Measurements from ENCODE around the gene WDR5B. TPM values are rescaled to one million over a fixed set of nuclear protein-coding genes. Genes with fewer than 3 reads are reported as not detected.
A peak's percentile ranks its signal among the peaks of the same experiment; 100 is the strongest.

WDR5B gene
- total RNA-seq, 1 experiment from 2014 or later, result 4.4 TPM

- H3K4me1 Mint-ChIP-seq (ENCODE audit: low read depth, unreplicated experiment), result peaks cover 12% of the 10 kb centered on the region
- peak overlapping the region; percentile 94 for H3K27ac Mint-ChIP-seq (ENCODE audit: unreplicated experiment)
- intact Hi-C loops (cut with micrococcal nuclease; ENCODE audit: unreplicated experiment), result loop anchor here (1.0 to 2.0 kb wide), 3 partner anchors 24 to 34 kb away; partner anchors contain the start of gene MIX23
- Histone ChIP-seq H3K9me3 (no peaks in the 10 kb centered on the region), H3K36me3 (ENCODE audit: control insufficient read depth, insufficient read depth, low read length) (no peaks in the 10 kb centered on the region; the same call in 1 of the 2 replicates), H3K4me1 (no peaks in the 10 kb centered on the region; the same call in 1 of the 2 replicates), H3K4me3 (ENCODE audit: low read depth, low read length) (peak overlapping the region; percentile 71), H3K27me3 (replicated peaks; ENCODE audit: control insufficient read depth, insufficient read depth, low read length) (no peaks in the 10 kb centered on the region)
- no peaks in the 10 kb centered on the region for H3K27me3 Mint-ChIP-seq (ENCODE audit: insufficient read depth, unreplicated experiment)
- peak overlapping the region; percentile 96 for H3K4me3 Mint-ChIP-seq (ENCODE audit: unreplicated experiment)
- POLR2A ChIA-PET, result interaction anchor here (1.0 to 1.9 kb wide), 2 partner anchors 34 to 96 kb away, joined by 8 to 19 read pairs; partner anchors contain the start of genes FAM162A and MIX23
- H3K36me3 Mint-ChIP-seq (ENCODE audit: insufficient read depth, unreplicated experiment), result peaks cover 43% of the 10 kb centered on the region
- BruUV-seq (replicated peaks), result no TSS peak
- CTCF ChIA-PET, result interaction anchor here (1.3 to 1.9 kb wide), 4 partner anchors 24 to 111 kb away, joined by 4 to 8 read pairs (median 5); partner anchors contain the start of genes FAM162A and MIX23
- TF ChIP-seq, protein P1, sequence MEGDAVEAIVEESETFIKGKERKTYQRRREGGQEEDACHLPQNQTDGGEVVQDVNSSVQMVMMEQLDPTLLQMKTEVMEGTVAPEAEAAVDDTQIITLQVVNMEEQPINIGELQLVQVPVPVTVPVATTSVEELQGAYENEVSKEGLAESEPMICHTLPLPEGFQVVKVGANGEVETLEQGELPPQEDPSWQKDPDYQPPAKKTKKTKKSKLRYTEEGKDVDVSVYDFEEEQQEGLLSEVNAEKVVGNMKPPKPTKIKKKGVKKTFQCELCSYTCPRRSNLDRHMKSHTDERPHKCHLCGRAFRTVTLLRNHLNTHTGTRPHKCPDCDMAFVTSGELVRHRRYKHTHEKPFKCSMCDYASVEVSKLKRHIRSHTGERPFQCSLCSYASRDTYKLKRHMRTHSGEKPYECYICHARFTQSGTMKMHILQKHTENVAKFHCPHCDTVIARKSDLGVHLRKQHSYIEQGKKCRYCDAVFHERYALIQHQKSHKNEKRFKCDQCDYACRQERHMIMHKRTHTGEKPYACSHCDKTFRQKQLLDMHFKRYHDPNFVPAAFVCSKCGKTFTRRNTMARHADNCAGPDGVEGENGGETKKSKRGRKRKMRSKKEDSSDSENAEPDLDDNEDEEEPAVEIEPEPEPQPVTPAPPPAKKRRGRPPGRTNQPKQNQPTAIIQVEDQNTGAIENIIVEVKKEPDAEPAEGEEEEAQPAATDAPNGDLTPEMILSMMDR (IDR thresholded peaks at IDR 0.05; ENCODE audit: insufficient read depth in 1 of 2, low read depth in 1 of 2, low read length in 1 of 2, severe bottlenecking in 1 of 2, unreplicated experiment in 1 of 2), result no peak
- no peaks in the 10 kb centered on the region for H3K9me3 Mint-ChIP-seq (ENCODE audit: unreplicated experiment)
- DNase-seq, result no peak
Measured at GRCh38 chr3:122416966-122417365, 1.1 kb upstream of the WDR5B start.

GRCh38 chr3:122415104-122415744, 638 bp downstream of the WDR5B start:
- POLR2A ChIA-PET, result interaction anchor here (0.5 to 1.9 kb wide), 3 partner anchors 26 to 572 kb away, joined by 3 to 19 read pairs (median 3); partner anchors contain the start of genes FAM162A and MIX23
- H3K9me3 Mint-ChIP-seq (ENCODE audit: unreplicated experiment), result no peaks in the 10 kb centered on the region
- no peaks in the 10 kb centered on the region for H3K27me3 Mint-ChIP-seq (ENCODE audit: insufficient read depth, unreplicated experiment)
- CTCF ChIA-PET, result interaction anchor here (0.7 to 1.9 kb wide), 4 partner anchors 21 to 264 kb away, joined by 3 to 8 read pairs (median 3); partner anchors contain the start of gene FAM162A
- peak overlapping the region; percentile 71 for H3K4me3 ChIP-seq (ENCODE audit: low read depth, low read length)
- H3K4me1 Mint-ChIP-seq (ENCODE audit: low read depth, unreplicated experiment), result peaks cover 12% of the 10 kb centered on the region
- peak; percentile 51 to 53 for DNase-seq
- H3K27me3 ChIP-seq (replicated peaks; ENCODE audit: control insufficient read depth, insufficient read depth, low read length), result no peaks in the 10 kb centered on the region
- H3K36me3 ChIP-seq (ENCODE audit: control insufficient read depth, insufficient read depth, low read length), result no peaks in the 10 kb centered on the region; the same call in 1 of the 2 replicates
- H3K27ac Mint-ChIP-seq (ENCODE audit: unreplicated experiment), result peak overlapping the region; percentile 94
- H3K4me3 Mint-ChIP-seq (ENCODE audit: unreplicated experiment), result peak overlapping the region; percentile 96
- H3K4me1 ChIP-seq, result no peaks in the 10 kb centered on the region; the same call in 1 of the 2 replicates
- TF ChIP-seq, protein P1 (IDR thresholded peaks at IDR 0.05; ENCODE audit: insufficient read depth in 1 of 2, low read depth in 1 of 2, low read length in 1 of 2, severe bottlenecking in 1 of 2, unreplicated experiment in 1 of 2), result no peak
- intact Hi-C loops (cut with micrococcal nuclease; ENCODE audit: unreplicated experiment), result no loop called here
- BruUV-seq (replicated peaks), result TSS peak; percentile 74
- H3K36me3 Mint-ChIP-seq (ENCODE audit: insufficient read depth, unreplicated experiment), result peaks cover 34% of the 10 kb centered on the region
- H3K9me3 ChIP-seq, result no peaks in the 10 kb centered on the region

DNA sequence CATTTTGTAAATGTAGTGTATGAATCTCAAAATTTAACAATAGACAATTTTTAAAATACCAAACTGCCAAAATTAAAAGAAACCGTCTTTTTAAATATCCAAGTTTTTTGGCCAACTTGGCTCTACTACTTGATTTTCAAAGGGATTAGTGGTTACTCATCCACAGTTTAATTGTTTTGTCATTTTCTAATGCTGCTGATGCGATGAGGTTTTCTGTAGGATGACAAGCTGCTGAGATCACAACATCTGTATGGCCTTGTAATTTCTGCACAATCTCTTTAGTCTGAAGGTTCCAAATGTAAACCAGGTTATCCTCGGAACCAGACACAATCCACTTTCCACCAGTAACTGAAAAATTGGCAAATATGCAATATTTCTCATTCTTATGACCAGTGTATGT, 1.5 kb downstream of the WDR5B start:
- Histone ChIP-seq H3K36me3 (ENCODE audit: control insufficient read depth, insufficient read depth, low read length) (no peaks in the 10 kb centered on the region; the same call in 1 of the 2 replicates), H3K27me3 (replicated peaks; ENCODE audit: control insufficient read depth, insufficient read depth, low read length) (no peaks in the 10 kb centered on the region), H3K9me3 (no peaks in the 10 kb centered on the region), H3K4me3 (ENCODE audit: low read depth, low read length) (no peak overlapping the region; the same call in 1 of the 2 replicates), H3K4me1 (no peaks in the 10 kb centered on the region; the same call in 1 of the 2 replicates)
- H3K27me3 Mint-ChIP-seq (ENCODE audit: insufficient read depth, unreplicated experiment), result no peaks in the 10 kb centered on the region
- H3K4me1 Mint-ChIP-seq (ENCODE audit: low read depth, unreplicated experiment), result peaks cover 12% of the 10 kb centered on the region
- no peak for DNase-seq
- TF ChIP-seq, protein P1 (IDR thresholded peaks at IDR 0.05; ENCODE audit: insufficient read depth in 1 of 2, low read depth in 1 of 2, low read length in 1 of 2, severe bottlenecking in 1 of 2, unreplicated experiment in 1 of 2), result no peak
- H3K27ac Mint-ChIP-seq (ENCODE audit: unreplicated experiment), result peak overlapping the region; percentile 94
- BruUV-seq (replicated peaks), result no TSS peak
- peak overlapping the region; percentile 96 for H3K4me3 Mint-ChIP-seq (ENCODE audit: unreplicated experiment)
- intact Hi-C loops (cut with micrococcal nuclease; ENCODE audit: unreplicated experiment), result no loop called here
- no peaks in the 10 kb centered on the region for H3K9me3 Mint-ChIP-seq (ENCODE audit: unreplicated experiment)
- H3K36me3 Mint-ChIP-seq (ENCODE audit: insufficient read depth, unreplicated experiment), result peaks cover 30% of the 10 kb centered on the region
- ChIA-PET POLR2A (no interaction called here), CTCF (no interaction called here)
